T-helper 2 cell treated with Interferon-gamma antibody and Interleukin-4, amounts not matched to agents 5 μg/mL and 100 μg/mL, for 36 hours (primary cell): ENCODE results near the gene LYPD6B.

Experiments
- DNase-seq: peaks from one replicate; pipeline ENCODE4 v3.0.0; 2021; ENCODE audit warnings: low spot score
- H3K27ac Mint-ChIP-seq: one replicate; pipeline ENCODE4 v1.8.0; 2021; ENCODE audit warnings: mild to moderate bottlenecking, mixed read lengths
- H3K27me3 Mint-ChIP-seq: one replicate; pipeline ENCODE4 v1.8.0; 2021; ENCODE audit warnings: low read depth, mixed read lengths
- H3K36me3 Mint-ChIP-seq: one replicate; pipeline ENCODE4 v1.8.0; 2021; ENCODE audit warnings: low read depth, mixed read lengths
- H3K4me1 Mint-ChIP-seq: one replicate; pipeline ENCODE4 v1.8.0; 2021; ENCODE audit warnings: low read depth, mixed read lengths
- H3K4me3 Mint-ChIP-seq: one replicate; pipeline ENCODE4 v1.8.0; 2022; ENCODE audit warnings: mild to moderate bottlenecking, moderate library complexity, mixed read lengths
- H3K9me3 Mint-ChIP-seq: one replicate; pipeline ENCODE4 v1.8.0; 2021; ENCODE audit warnings: mixed read lengths

Gene LYPD6B

DNA sequence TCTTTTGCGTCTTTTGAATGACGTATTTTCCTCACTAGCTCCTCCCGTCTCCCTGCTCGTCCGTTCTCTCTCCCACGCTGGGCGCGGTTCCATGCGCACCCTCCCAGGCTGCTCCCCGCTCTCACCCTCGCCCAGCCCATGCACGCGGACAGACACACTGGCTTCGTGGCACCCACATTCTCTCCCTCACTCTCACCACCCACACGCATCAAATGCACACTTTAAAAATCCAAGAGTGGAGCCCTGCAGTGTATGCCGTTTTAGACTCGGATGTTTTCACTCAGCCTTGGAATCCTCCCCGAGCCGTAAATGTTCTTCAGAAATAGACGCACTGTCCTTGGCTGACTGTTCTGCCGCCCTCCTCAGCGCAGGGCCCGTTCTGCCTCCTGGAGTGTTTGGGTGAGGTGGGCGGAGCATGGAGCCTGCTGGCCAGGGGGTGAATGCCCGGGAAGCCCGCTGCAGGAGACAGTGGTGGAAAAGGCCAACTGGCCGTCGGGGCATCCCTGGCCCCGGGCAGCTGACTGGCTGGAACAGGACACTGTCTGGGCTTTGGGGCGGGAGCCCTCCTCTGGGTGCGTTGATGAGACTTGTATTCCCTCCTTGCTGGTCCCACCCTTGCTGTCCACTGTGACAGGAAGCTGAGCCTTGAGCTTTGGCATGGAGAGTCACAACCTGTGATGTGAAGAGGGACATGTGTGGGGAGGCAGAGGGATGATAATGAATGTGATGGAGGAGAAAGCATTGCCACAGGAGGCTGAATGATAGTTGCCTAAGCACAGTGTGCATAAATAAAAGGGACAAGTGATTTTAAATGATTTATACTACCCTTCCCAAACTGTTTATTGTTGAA is 35.4 kb upstream of the LYPD6B start:
- no peak for DNase-seq
- Mint-ChIP-seq H3K4me3 (no peak overlapping the region), H3K36me3 (peaks cover 11% of the 10 kb centered on the region)

GRCh38 chr2:149004836-149005235 is 33.7 kb upstream of the LYPD6B start:
- no peaks in the 10 kb centered on the region for H3K27me3 Mint-ChIP-seq
- H3K4me3 Mint-ChIP-seq: no peak overlapping the region
- H3K9me3 Mint-ChIP-seq: no peaks in the 10 kb centered on the region
- H3K4me1 Mint-ChIP-seq: no peaks in the 10 kb centered on the region
- peaks cover 11% of the 10 kb centered on the region for H3K36me3 Mint-ChIP-seq
- H3K27ac Mint-ChIP-seq: no peak overlapping the region
- DNase-seq: no peak

More for the DNA sequence above, 35.4 kb upstream of the LYPD6B start:
- Mint-ChIP-seq H3K27ac (no peak overlapping the region), H3K4me1 (no peaks in the 10 kb centered on the region), H3K9me3 (no peaks in the 10 kb centered on the region), H3K27me3 (no peaks in the 10 kb centered on the region)

GRCh38 chr2:149005471-149006077 is 32.9 kb upstream of the LYPD6B start:
- H3K27ac Mint-ChIP-seq: no peak overlapping the region
- no peaks in the 10 kb centered on the region for H3K4me1 Mint-ChIP-seq
- DNase-seq: no peak
- peaks cover 13% of the 10 kb centered on the region for H3K36me3 Mint-ChIP-seq
- H3K27me3 Mint-ChIP-seq: no peaks in the 10 kb centered on the region
- no peak overlapping the region for H3K4me3 Mint-ChIP-seq
- no peaks in the 10 kb centered on the region for H3K9me3 Mint-ChIP-seq

GRCh38 chr2:149006883-149007543 is 31.5 kb upstream of the LYPD6B start:
- Mint-ChIP-seq H3K4me3 (no peak overlapping the region), H3K36me3 (peaks cover 8% of the 10 kb centered on the region), H3K4me1 (no peaks in the 10 kb centered on the region), H3K9me3 (no peaks in the 10 kb centered on the region), H3K27ac (no peak overlapping the region), H3K27me3 (no peaks in the 10 kb centered on the region)
- DNase-seq: no peak

DNA sequence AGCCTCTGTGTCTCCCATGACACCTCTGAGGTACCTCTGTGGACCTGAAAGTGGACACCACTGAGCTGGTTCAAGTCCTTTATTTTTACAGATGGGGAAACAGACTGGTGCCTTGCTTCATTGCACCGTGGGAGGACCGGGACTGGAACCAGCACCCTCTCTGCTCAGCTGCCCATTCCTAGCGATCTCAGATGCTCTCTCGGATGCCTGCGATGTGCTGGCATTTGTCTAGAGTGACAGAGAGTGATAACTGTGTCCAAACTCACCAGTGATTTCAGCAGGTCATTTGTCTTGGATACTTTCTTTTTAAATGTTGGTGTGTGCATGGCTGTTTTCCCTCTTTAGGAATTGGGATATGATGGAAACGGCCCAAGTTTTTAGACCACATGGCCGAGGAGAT is 30.1 kb upstream of the LYPD6B start:
- H3K36me3 Mint-ChIP-seq: peaks cover 2% of the 10 kb centered on the region
- DNase-seq: no peak
- H3K4me1 Mint-ChIP-seq: no peaks in the 10 kb centered on the region
- H3K27ac Mint-ChIP-seq: no peak overlapping the region
- H3K4me3 Mint-ChIP-seq: no peak overlapping the region
- H3K27me3 Mint-ChIP-seq: no peaks in the 10 kb centered on the region
- H3K9me3 Mint-ChIP-seq: no peaks in the 10 kb centered on the region

DNA sequence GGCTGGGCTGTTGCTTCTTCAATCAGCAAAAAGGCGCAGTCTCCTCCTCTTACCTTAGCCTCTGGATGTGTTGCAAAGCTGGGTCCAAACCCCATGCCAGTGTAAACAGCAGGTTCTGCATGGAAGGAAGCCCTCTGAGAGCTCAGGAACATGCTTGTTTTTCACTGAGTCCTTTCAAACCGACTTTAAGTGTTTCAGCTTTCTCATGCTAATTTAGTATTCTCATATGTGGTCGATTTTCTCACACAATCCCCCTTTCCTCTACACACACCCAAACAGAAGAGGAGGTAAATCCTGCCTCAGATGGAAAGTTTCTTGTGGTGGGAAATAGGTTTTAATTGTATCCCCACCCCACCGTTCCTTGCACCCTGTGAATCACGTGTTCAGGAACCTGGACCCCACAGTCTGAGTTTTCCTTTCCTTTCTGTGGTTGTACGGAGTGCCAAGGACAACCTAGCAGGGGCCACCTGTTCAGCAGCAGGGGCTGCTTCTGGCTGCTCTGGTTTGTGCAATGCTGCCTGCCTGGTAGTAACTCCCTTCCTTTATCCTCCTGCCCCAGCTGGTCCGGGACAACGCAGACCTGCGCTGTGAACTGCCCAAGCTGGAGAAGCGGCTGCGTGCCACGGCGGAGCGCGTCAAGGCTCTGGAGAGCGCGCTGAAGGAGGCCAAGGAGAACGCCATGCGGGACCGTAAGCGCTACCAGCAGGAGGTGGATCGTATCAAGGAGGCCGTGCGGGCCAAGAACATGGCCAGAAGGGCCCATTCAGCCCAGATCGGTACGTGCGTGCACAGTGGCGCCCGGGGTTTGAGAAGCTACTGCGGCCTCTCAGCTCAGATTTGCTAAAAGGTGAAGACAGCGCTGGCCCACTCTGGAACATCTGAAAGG is 28.7 kb upstream of the LYPD6B start:
- Mint-ChIP-seq H3K4me1 (no peaks in the 10 kb centered on the region), H3K36me3 (peaks cover 2% of the 10 kb centered on the region), H3K9me3 (no peaks in the 10 kb centered on the region), H3K27me3 (no peaks in the 10 kb centered on the region), H3K4me3 (no peak overlapping the region), H3K27ac (no peak overlapping the region)
- DNase-seq: no peak

DNA sequence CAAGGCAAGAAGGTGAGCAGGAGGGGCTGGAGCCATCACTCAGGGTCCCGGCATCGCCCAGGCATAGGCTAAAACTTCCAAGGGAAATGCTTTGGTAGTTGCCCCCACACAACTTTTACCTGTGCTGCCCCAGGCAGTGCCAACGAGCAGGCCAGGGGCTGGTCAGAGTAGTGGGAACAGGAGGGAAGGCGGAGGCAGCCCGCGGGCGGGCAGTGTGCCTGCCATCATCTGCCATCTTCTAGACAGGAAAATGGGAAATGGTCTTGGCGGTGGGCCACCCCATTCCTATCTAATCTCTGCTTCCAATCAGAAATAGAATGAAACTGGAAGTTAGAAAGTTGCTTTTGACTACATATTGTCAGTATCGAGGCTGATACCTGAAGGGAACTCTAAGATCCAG is 26.0 kb upstream of the LYPD6B start:
- H3K27me3 Mint-ChIP-seq: no peaks in the 10 kb centered on the region
- no peaks in the 10 kb centered on the region for H3K9me3 Mint-ChIP-seq
- H3K36me3 Mint-ChIP-seq: peaks cover 2% of the 10 kb centered on the region
- H3K27ac Mint-ChIP-seq: no peak overlapping the region
- DNase-seq: no peak
- peaks cover 7% of the 10 kb centered on the region for H3K4me1 Mint-ChIP-seq
- no peak overlapping the region for H3K4me3 Mint-ChIP-seq

- DNase-seq: no peak
- Mint-ChIP-seq H3K27ac (no peak overlapping the region), H3K36me3 (no peaks in the 10 kb centered on the region), H3K27me3 (no peaks in the 10 kb centered on the region), H3K9me3 (no peaks in the 10 kb centered on the region), H3K4me1 (peaks cover 7% of the 10 kb centered on the region), H3K4me3 (no peak overlapping the region)
Observed at GRCh38 chr2:149015501-149015900, 23.0 kb upstream of the LYPD6B start.

DNA sequence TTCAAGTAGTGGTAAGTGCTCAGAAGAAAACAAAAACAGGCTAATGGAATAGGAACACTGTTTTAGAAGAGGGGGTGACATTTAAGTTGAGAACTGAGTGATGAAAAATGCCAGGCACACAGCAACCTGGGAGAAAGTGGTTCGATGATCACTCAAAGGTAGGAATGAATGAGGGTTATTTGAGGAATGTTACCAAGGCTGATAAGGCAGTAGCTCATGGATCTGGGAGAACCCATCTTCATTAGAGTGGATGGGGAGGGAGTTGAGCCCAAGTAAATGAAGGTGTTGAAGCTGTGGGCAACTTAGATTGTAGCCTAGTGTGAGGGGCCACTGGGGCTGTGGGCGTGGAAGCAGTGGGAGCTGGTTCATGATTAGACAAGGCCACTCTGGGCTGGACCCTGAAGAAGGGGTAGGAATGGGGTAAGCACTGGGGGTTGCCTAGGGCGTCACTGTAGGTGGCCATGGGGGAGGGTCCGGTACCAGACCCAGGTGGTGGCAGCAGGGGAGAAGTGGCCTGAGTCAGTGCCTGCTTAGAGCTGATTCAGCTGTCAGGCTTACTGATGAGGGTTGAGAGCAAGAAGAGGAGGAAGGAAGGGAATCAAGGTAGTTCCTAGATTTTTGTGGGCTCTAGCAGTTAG is 22.5 kb upstream of the LYPD6B start:
- Mint-ChIP-seq H3K9me3 (no peaks in the 10 kb centered on the region), H3K27ac (no peak overlapping the region)

DNA sequence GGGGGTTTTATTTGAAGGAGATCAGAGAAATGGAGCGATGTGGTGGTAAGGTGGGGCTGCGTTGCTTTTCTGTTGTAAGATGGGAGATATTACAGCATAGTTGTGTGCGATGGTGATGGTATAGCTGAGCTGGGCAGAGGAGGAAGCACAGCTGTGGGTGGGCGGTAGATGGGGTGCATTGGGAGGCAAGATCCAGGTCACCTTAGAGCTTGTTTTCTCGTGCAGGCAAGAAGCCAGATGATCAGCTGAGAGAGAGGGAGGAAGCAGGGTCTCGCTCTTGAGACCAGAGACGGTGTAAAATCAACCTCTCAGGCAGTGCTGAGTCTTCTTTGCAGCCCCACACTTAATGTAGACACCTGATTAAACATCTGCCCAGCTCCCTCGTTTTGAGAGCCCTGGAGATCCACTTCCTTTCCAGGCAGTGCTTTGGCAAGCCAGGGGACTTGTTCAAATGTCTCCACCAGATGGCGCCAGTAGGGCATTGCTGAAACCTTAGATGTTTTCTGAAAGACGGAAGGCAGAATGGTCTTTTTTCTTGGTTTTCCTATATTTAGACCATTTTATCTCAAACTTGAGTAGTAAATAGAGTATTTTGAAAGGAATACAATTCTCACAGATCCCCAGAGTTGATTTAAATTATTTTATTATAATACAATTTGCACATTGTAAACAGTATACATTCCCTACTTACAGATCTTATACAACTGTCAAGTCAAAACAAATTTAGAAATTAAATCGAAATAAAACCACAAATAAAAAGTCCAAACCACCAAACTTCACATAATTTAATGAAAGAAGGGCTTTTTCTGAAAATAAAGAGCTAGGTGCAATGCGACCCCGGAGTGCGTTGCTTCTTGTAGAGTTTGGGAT is 21.1 kb upstream of the LYPD6B start:
- H3K27ac Mint-ChIP-seq: no peak overlapping the region
- H3K27me3 Mint-ChIP-seq: no peaks in the 10 kb centered on the region
- peak; percentile 48 for DNase-seq
- H3K4me1 Mint-ChIP-seq: peaks cover 7% of the 10 kb centered on the region
- H3K36me3 Mint-ChIP-seq: no peaks in the 10 kb centered on the region
- no peaks in the 10 kb centered on the region for H3K9me3 Mint-ChIP-seq
- H3K4me3 Mint-ChIP-seq: no peak overlapping the region

More for the DNA sequence above, 22.5 kb upstream of the LYPD6B start:
- Mint-ChIP-seq H3K27me3 (no peaks in the 10 kb centered on the region), H3K4me1 (peaks cover 7% of the 10 kb centered on the region), H3K4me3 (no peak overlapping the region), H3K36me3 (no peaks in the 10 kb centered on the region)
- DNase-seq: no peak

GRCh38 chr2:149018981-149019380 is 19.5 kb upstream of the LYPD6B start:
- DNase-seq: no peak
- no peaks in the 10 kb centered on the region for H3K27me3 Mint-ChIP-seq
- H3K9me3 Mint-ChIP-seq: no peaks in the 10 kb centered on the region
- no peaks in the 10 kb centered on the region for H3K36me3 Mint-ChIP-seq
- peaks cover 7% of the 10 kb centered on the region for H3K4me1 Mint-ChIP-seq
- H3K4me3 Mint-ChIP-seq: no peak overlapping the region
- H3K27ac Mint-ChIP-seq: no peak overlapping the region

GRCh38 chr2:149019768-149020167 is 18.7 kb upstream of the LYPD6B start:
- Mint-ChIP-seq H3K27ac (no peak overlapping the region), H3K9me3 (no peaks in the 10 kb centered on the region), H3K36me3 (no peaks in the 10 kb centered on the region), H3K4me1 (peaks cover 7% of the 10 kb centered on the region), H3K27me3 (no peaks in the 10 kb centered on the region), H3K4me3 (no peak overlapping the region)
- no peak for DNase-seq
